Transverse colon (tissue), 4 donors: ENCODE measurements around the gene AJUBA. TPM values are rescaled to one million over a fixed set of nuclear protein-coding genes. Genes with fewer than 3 reads are reported as not detected.
"Not testable (repeated sequence)": the region's sequence is repeated elsewhere in the genome, so short reads cannot be mapped to it uniquely, and the experiment has no call there.

Experiments used
- DNase-seq: peaks from one replicate; pipeline ENCODE4 v3.0.0-alpha.2; 2019
- H3K27ac ChIP-seq, 4 donors: fragments of 200-600 bp; sonication (generic); 2 replicates each; pipeline ENCODE4 v1.5.1; 2016 to 2018; ENCODE audit warnings: inconsistent platforms in 4 of 4
- H3K27me3 ChIP-seq: fragments of 200-600 bp; sonication (generic); 2 replicates; pipeline ENCODE4 v1.5.1; 2017; ENCODE audit warnings: inconsistent platforms
- H3K36me3 ChIP-seq, 4 donors: fragments of 200-600 bp; sonication (generic); 2 replicates each; pipeline ENCODE4 v1.5.1; 2017 to 2019; ENCODE audit warnings: inconsistent platforms in 4 of 4
- H3K4me1 ChIP-seq, 4 donors: fragments of 200-600 bp; sonication (generic); 2 replicates each; pipeline ENCODE4 v1.5.1; 2017 to 2020; ENCODE audit warnings: inconsistent platforms in 4 of 4
- H3K4me3 ChIP-seq, 4 donors: fragments of 200-600 bp; sonication (generic); 1 replicate in 1 of 4; 2 replicates in 3 of 4; pipeline versions ENCODE4 v1.5.1 to v1.6.1; 2017 to 2019; ENCODE audit warnings: inconsistent platforms in 4 of 4
- H3K9me3 ChIP-seq, 2 donors: fragments of 200-600 bp; sonication (generic); 2 replicates each; pipeline ENCODE4 v1.5.1; 2017 to 2019; ENCODE audit warnings: inconsistent platforms in 2 of 2
- CTCF ChIP-seq, 5 experiments: fragments of 200-600 bp in 3 of 5; fragments of 450-650 bp in 2 of 5; sonication (generic) in 3 of 5; IDR thresholded peaks; 1 replicate in 2 of 5; 2 replicates in 3 of 5; pipeline ENCODE4 v1.5.1; 2016 to 2017; ENCODE audit warnings: antibody characterized with exemption in 5 of 5, inconsistent platforms in 3 of 5, mild to moderate bottlenecking in 2 of 5, moderate library complexity in 1 of 5
- EP300 ChIP-seq: sonication (generic); formaldehyde crosslinking; IDR thresholded peaks from one replicate; pipeline ENCODE4 v1.6.1; 2017; ENCODE audit warnings: antibody characterized with exemption, low read depth
- POLR2A ChIP-seq: fragments of 450-650 bp; IDR thresholded peaks from one replicate; pipeline ENCODE4 v1.6.1; 2016; ENCODE audit warnings: antibody characterized with exemption, mild to moderate bottlenecking, moderate library complexity
- POLR2AphosphoS5 ChIP-seq, 3 donors: sonication (generic); formaldehyde crosslinking; IDR thresholded peaks; one replicate each; pipeline ENCODE4 v1.6.1; 2016; ENCODE audit warnings: antibody characterized with exemption in 3 of 3
- WGBS, 2 donors: methylation state at CpG; one replicate each; pipeline ENCODE4 v1.1.5; 2018; ENCODE audit warnings: low coverage in 1 of 2; 5-methylcytosine and 5-hydroxymethylcytosine counted together
- in situ Hi-C, 4 donors: fragments of 200-750 bp; cut with MboI; loops; one replicate each; pipeline versions ENCODE4 v1.15.0 to v1.15.1; 2017; ENCODE audit warnings: low sequenced_read_pairs in 3 of 4, low pct_ligation_motif_present in 1 of 4, low pct_unique_long_range_greater_than_20kb in 1 of 4
- intact Hi-C: fragments of 100-400 bp; cut with DNase I; formaldehyde crosslinking; loops from one replicate; pipeline ENCODE4 v1.15.1; 2023; ENCODE audit warnings: low total_unique reads
- total RNA-seq, 4 donors: library from RNA; depleted of rRNA; stranded (reverse); fragments of >200 nt; gene quantifications; one replicate each; pipeline ENCODE4 v1.1.0, GENCODE V29; 2016

AJUBA gene
- total RNA-seq, 4 donors from 2014 or later = 1.8 to 5.2 (median 3.7) TPM; not detected in 1

GRCh38 chr14:23005451-23006187 lies 23.3 kb upstream of the AJUBA start:
- peak overlapping the region in 1 of 4 donors; percentile 59 for H3K4me3 ChIP-seq
- no peaks in the 10 kb centered on the region for H3K36me3 ChIP-seq
- WGBS, 2 donors = 62 to 73% methylated on average over 3 of the region's 3 CpGs
- intact Hi-C loops = no loop called here
- no peaks in the 10 kb centered on the region for H3K27me3 ChIP-seq
- peaks cover 6 to 43% (median 19%) of the 10 kb centered on the region in 4 donors for H3K4me1 ChIP-seq
- no peak for DNase-seq
- no peaks in the 10 kb centered on the region for H3K9me3 ChIP-seq
- peak overlapping the region; percentile 92 to 97 (median 96) for H3K27ac ChIP-seq
- in situ Hi-C loops = no loop called here
- no peak for TF ChIP-seq CTCF (IDR thresholded peaks at IDR 0.05)
- no peak for TF ChIP-seq EP300
- no peak for TF ChIP-seq POLR2AphosphoS5 (IDR thresholded peaks at IDR 0.05)
- TF ChIP-seq POLR2A = no peak

GRCh38 chr14:23004274-23004673 lies 21.9 kb upstream of the AJUBA start:
- intact Hi-C loops, H3K36me3 ChIP-seq, in situ Hi-C loops, H3K27me3 ChIP-seq, H3K9me3 ChIP-seq, H3K4me3 ChIP-seq, DNase-seq, H3K27ac ChIP-seq: not testable (repeated sequence)
- WGBS, 2 donors = 100% methylated on average over 4 of the region's 4 CpGs; no CpG with 5 or more reads in 1 of the 2 donors
- H3K4me1 ChIP-seq = peaks cover 6 to 48% (median 21%) of the 10 kb centered on the region in 4 donors

GRCh38 chr14:23002592-23002991 lies 20.2 kb upstream of the AJUBA start:
- no peaks in the 10 kb centered on the region for H3K27me3 ChIP-seq
- peaks cover 6 to 36% (median 17%) of the 10 kb centered on the region in 4 donors for H3K4me1 ChIP-seq
- no peak overlapping the region for H3K4me3 ChIP-seq
- in situ Hi-C loops (no loop called here), intact Hi-C loops (no loop called here)
- H3K27ac ChIP-seq = no peak overlapping the region
- no peak for DNase-seq
- H3K9me3 ChIP-seq = no peaks in the 10 kb centered on the region
- no peaks in the 10 kb centered on the region for H3K36me3 ChIP-seq
- no peak for TF ChIP-seq POLR2A
- no peak for TF ChIP-seq POLR2AphosphoS5 (IDR thresholded peaks at IDR 0.05)
- no peak for TF ChIP-seq CTCF (IDR thresholded peaks at IDR 0.05)
- no peak for TF ChIP-seq EP300
- WGBS, 2 donors = 80 to 94% methylated on average over 3 of the region's 3 CpGs

DNA sequence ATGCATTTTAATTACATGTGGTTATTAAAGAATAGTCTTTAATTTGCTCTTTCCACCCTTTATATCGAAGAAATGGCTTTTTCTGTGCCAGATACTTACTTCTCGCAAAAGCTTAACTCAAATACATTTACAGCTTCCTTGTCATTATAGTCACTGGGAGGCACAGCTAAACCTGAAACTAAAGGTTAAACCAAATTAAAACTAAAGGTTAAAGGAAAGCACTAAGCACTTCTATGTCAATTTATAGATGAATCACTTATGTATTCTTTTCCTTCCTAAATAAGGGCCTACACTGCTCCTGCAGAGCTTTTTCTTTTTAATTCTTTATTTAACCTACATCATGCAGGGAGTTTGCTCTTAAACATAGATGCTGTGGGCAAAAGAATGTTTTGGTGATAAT lies 18.5 kb upstream of the AJUBA start:
- DNase-seq = no peak
- in situ Hi-C loops = no loop called here
- TF ChIP-seq EP300 (no peak), CTCF (IDR thresholded peaks at IDR 0.05) (no peak), POLR2AphosphoS5 (IDR thresholded peaks at IDR 0.05) (no peak), POLR2A (no peak)
- Histone ChIP-seq H3K4me3 (no peak overlapping the region), H3K4me1 (peaks cover 2 to 25% (median 10%) of the 10 kb centered on the region in 4 donors), H3K27ac (peak overlapping the region; percentile 26 to 53 (median 34)), H3K9me3 (no peaks in the 10 kb centered on the region), H3K36me3 (no peaks in the 10 kb centered on the region), H3K27me3 (no peaks in the 10 kb centered on the region)
- intact Hi-C loops = no loop called here
- 39 to 57% methylated on average over 2 of the region's 2 CpGs for WGBS, 2 donors
